Breast epithelium (tissue), 4 donors: ENCODE data around the gene MT1F. TPM values are rescaled to one million over a fixed set of nuclear protein-coding genes. Genes with fewer than 3 reads are reported as not detected.
"Not testable (repeated sequence)": the region's sequence is repeated elsewhere in the genome, so short reads cannot be mapped to it uniquely, and the experiment has no call there.

Experiments
- DNase-seq, 2 donors: peaks; one replicate each; pipeline ENCODE4 v3.0.0-alpha.2; 2019; ENCODE audit warnings: low spot score in 2 of 2
- H3K27ac ChIP-seq, 2 donors: fragments of 200-600 bp; sonication (generic) in 1 of 2; one replicate each; pipeline ENCODE4 v1.5.1; 2016 to 2019; ENCODE audit warnings: mild to moderate bottlenecking in 1 of 2
- H3K27me3 ChIP-seq, 2 donors: fragments of 200-600 bp; sonication (generic) in 1 of 2; one replicate each; pipeline versions ENCODE4 v1.5.1 to v1.6.0; 2017 to 2019; ENCODE audit warnings: control low read depth in 1 of 2, mild to moderate bottlenecking in 1 of 2
- H3K36me3 ChIP-seq: fragments of 200-600 bp; one replicate; pipeline ENCODE4 v1.5.1; 2019
- H3K4me1 ChIP-seq, 2 donors: fragments of 200-600 bp; sonication (generic); one replicate each; pipeline ENCODE4 v1.5.1; 2016 to 2019; ENCODE audit warnings: control low read depth in 1 of 2
- H3K4me3 ChIP-seq, 3 donors: fragments of 200-600 bp; sonication (generic); 1 replicate in 2 of 3; 2 replicates in 1 of 3; pipeline ENCODE4 v1.5.1; 2016 to 2019; ENCODE audit warnings: mild to moderate bottlenecking in 3 of 3, moderate library complexity in 2 of 3
- H3K9me3 ChIP-seq, 2 donors: fragments of 200-600 bp; sonication (generic) in 1 of 2; one replicate each; pipeline ENCODE4 v1.5.1; 2016 to 2019; ENCODE audit warnings: control low read depth in 1 of 2
- POLR2A ChIP-seq: fragments of 450-650 bp; IDR thresholded peaks from one replicate; pipeline ENCODE4 v1.6.1; 2016; ENCODE audit warnings: antibody characterized with exemption, mild to moderate bottlenecking, moderate library complexity
- POLR2AphosphoS5 ChIP-seq, 3 donors: sonication (generic); formaldehyde crosslinking; IDR thresholded peaks; one replicate each; pipeline ENCODE4 v1.6.1; 2017; ENCODE audit warnings: antibody characterized with exemption in 3 of 3
- intact Hi-C: fragments of 100-400 bp; cut with DNase I; formaldehyde crosslinking; loops from one replicate; pipeline ENCODE4 v1.15.1; 2023; ENCODE audit warnings: low total_unique reads
- total RNA-seq, 3 donors: library from RNA; depleted of rRNA; stranded (reverse); fragments of >200 nt; gene quantifications; one replicate each; pipeline ENCODE4 v1.1.0, GENCODE V29; 2016
- TF ChIP-seq, protein P1 (sequence below), 3 donors: fragments of 450-650 bp; IDR thresholded peaks; one replicate each; pipeline ENCODE4 v1.5.1; 2016 to 2017; ENCODE audit warnings: antibody characterized with exemption in 3 of 3, mild to moderate bottlenecking in 3 of 3, moderate library complexity in 3 of 3

Gene MT1F
- total RNA-seq, 3 donors from 2014 or later: 9.1 to 34.0 (median 12.1) TPM

GRCh38 chr16:56653218-56653617 is 4.5 kb upstream of the MT1F start:
- intact Hi-C loops: no loop called here
- TF ChIP-seq POLR2AphosphoS5 (IDR thresholded peaks at IDR 0.05): no peak
- TF ChIP-seq POLR2A: no peak
- TF ChIP-seq, protein P1, sequence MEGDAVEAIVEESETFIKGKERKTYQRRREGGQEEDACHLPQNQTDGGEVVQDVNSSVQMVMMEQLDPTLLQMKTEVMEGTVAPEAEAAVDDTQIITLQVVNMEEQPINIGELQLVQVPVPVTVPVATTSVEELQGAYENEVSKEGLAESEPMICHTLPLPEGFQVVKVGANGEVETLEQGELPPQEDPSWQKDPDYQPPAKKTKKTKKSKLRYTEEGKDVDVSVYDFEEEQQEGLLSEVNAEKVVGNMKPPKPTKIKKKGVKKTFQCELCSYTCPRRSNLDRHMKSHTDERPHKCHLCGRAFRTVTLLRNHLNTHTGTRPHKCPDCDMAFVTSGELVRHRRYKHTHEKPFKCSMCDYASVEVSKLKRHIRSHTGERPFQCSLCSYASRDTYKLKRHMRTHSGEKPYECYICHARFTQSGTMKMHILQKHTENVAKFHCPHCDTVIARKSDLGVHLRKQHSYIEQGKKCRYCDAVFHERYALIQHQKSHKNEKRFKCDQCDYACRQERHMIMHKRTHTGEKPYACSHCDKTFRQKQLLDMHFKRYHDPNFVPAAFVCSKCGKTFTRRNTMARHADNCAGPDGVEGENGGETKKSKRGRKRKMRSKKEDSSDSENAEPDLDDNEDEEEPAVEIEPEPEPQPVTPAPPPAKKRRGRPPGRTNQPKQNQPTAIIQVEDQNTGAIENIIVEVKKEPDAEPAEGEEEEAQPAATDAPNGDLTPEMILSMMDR (IDR thresholded peaks at IDR 0.05): no peak

DNA sequence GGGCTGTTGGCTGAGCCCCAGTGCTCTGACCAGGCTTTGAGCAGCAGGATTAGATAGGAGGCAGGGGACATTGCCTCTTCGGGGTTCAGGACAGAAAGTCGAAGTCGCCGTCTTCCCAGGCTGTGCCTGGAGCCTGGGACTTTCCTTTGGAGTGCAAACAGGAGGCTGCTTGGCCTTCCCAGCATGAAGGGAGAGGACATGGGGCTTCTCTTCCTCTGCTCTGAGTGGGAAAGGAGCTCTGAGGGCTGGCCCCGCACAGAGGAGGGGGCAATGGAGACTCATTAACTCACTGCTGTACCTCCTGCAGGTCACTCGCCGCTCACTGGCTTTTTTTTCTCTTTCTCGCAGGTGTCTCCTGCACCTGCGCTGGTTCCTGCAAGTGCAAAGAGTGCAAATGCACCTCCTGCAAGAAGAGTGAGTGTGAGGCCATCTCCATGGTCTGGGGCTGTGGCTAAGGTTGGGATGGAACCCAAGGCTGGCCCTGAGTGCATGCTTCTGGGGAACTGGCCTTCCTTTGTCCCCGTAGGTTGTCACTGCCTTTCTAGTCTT is 642 bp downstream of the MT1F start:
- intact Hi-C loops: no loop called here
- Histone ChIP-seq H3K27ac (peak overlapping the region; percentile 80 to 94), H3K4me3 (peak overlapping the region; percentile 43 to 92 (median 77)), H3K9me3 (no peaks in the 10 kb centered on the region), H3K27me3 (peaks cover 2 to 5% of the 10 kb centered on the region in 2 donors), H3K4me1 (peaks cover 3 to 7% of the 10 kb centered on the region in 2 donors), H3K36me3 (no peaks in the 10 kb centered on the region)
- no peak for DNase-seq
- TF ChIP-seq POLR2A: no peak
- TF ChIP-seq, protein P1 (IDR thresholded peaks at IDR 0.05): no peak

More at GRCh38 chr16:56653218-56653617, 4.5 kb upstream of the MT1F start:
- no peak for DNase-seq
- Histone ChIP-seq H3K27me3 (no peaks in the 10 kb centered on the region), H3K4me3 (no peak overlapping the region), H3K4me1 (peaks cover 0 to 1% of the 10 kb centered on the region in 2 donors), H3K27ac (no peak overlapping the region), H3K36me3 (no peaks in the 10 kb centered on the region), H3K9me3 (no peaks in the 10 kb centered on the region)

GRCh38 chr16:56662357-56663354 is 4.9 kb downstream of the MT1F start:
- H3K4me3 ChIP-seq: peak overlapping the region in 2 of 3 donors; percentile 51 to 66
- DNase-seq: no peak
- peaks cover 3 to 7% of the 10 kb centered on the region in 2 donors for H3K4me1 ChIP-seq
- H3K27me3 ChIP-seq: peaks cover 2 to 5% of the 10 kb centered on the region in 2 donors
- H3K36me3 ChIP-seq: no peaks in the 10 kb centered on the region
- H3K9me3 ChIP-seq: no peaks in the 10 kb centered on the region
- intact Hi-C loops: loop anchor here (10.0 kb wide), 1 partner anchor 1918 kb away; no protein-coding TSS in a partner anchor
- TF ChIP-seq POLR2AphosphoS5 (IDR thresholded peaks at IDR 0.05) (no peak), POLR2A (no peak)
- TF ChIP-seq, protein P1 (IDR thresholded peaks at IDR 0.05): no peak
- peak overlapping the region; percentile 33 to 55 for H3K27ac ChIP-seq

GRCh38 chr16:56664506-56664905 is 6.7 kb downstream of the MT1F start:
- Histone ChIP-seq H3K27me3 (peaks cover 2 to 14% of the 10 kb centered on the region in 2 donors), H3K4me1 (no peaks in the 10 kb centered on the region), H3K9me3 (no peaks in the 10 kb centered on the region), H3K36me3 (no peaks in the 10 kb centered on the region), H3K27ac (peak overlapping the region in 1 of 2 donors; percentile 2), H3K4me3 (no peak overlapping the region)
- intact Hi-C loops: loop anchor here (10.0 kb wide), 1 partner anchor 1920 kb away; no protein-coding TSS in a partner anchor
- no peak for DNase-seq
- no peak for TF ChIP-seq POLR2A
- TF ChIP-seq, protein P1 (IDR thresholded peaks at IDR 0.05): no peak

DNA sequence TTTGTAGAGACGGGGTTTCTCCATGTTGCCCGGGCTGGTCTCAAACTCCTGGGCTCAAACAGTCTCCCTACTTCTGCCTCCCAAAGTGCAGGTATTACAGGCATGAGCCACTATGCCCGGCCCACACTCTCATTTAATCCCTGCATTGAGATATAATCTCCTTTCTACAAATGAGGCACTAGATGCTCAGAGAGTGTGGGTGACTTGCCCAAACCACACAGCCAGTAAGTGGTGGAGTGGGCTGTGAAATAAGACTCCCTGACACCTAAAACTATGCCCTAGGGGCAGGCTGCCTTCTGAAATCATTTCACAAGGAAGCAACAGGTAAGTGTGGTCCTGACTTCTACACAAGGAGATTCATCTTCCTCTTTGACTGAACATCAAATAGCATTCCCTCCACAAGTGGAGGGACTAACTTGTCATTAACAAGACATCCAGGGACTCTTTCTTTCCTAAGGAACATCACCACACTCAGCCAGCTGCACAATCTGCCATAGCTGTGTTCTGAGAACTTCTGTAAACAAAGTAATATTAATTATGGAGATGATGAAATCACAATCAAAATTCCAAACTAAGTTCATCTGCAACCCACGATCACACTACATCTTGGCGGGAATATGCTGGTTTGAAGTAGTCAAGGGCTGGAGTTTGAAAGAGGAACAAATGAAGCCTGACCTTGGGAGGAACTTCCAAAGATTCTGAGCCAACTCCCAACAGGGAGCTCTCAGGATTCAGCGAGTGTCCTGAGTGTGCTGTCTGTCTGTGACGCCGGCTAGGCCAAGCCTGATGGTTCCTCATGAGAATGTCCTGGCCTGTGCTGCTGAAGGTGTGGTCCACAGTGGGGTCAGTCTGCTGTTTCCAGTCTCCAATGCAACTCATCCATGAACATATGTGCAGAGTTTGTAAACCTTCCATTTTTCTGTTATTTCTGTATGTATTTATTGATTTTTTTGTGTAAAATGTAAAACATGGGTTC is 7.8 kb downstream of the MT1F start:
- not testable (repeated sequence) for DNase-seq, H3K4me3 ChIP-seq, H3K9me3 ChIP-seq, H3K36me3 ChIP-seq, H3K4me1 ChIP-seq, H3K27ac ChIP-seq
- peaks cover 2 to 23% of the 10 kb centered on the region in 2 donors for H3K27me3 ChIP-seq
- intact Hi-C loops: loop anchor here (10.0 kb wide), 1 partner anchor 1921 kb away; no protein-coding TSS in a partner anchor
